Activated B cell treated with CpG ODN at 0.5 μM for 24 hours (primary cell): ENCODE measurements around the gene PLXNA4. TPM values are rescaled to one million over a fixed set of nuclear protein-coding genes. Genes with fewer than 3 reads are reported as not detected.

ENCODE experiments used
- ATAC-seq: fragments of 200-7000 bp; cut with Tn5 transposase; one replicate; pipeline ENCODE4 v1.10.0; 2021; ENCODE audit warnings: low read depth, mild to moderate bottlenecking, moderate library complexity
- CTCF ChIA-PET: fragments of 350-600 bp; sonication (Branson Sonifier 250); formaldehyde crosslinking; loops from one replicate; lab custom pipeline; 2021; ENCODE audit warnings: antibody characterized with exemption; lab: Charles Lee
- POLR2A ChIA-PET: fragments of 350-600 bp; sonication (Branson Sonifier 250); formaldehyde crosslinking; loops from one replicate; lab custom pipeline; 2021; ENCODE audit warnings: antibody characterized with exemption; lab: Charles Lee
- DNase-seq: peaks from one replicate; pipeline ENCODE4 v3.0.0; 2022
- H3K27ac Mint-ChIP-seq: one replicate; pipeline ENCODE4 v1.8.0; 2020; ENCODE audit warnings: mixed read lengths
- H3K27me3 Mint-ChIP-seq: one replicate; pipeline ENCODE4 v1.8.0; 2021; ENCODE audit warnings: mixed read lengths
- H3K36me3 Mint-ChIP-seq: one replicate; pipeline ENCODE4 v1.8.0; 2021; ENCODE audit warnings: low read depth, mixed read lengths
- H3K4me1 Mint-ChIP-seq: one replicate; pipeline ENCODE4 v1.8.0; 2021; ENCODE audit warnings: mixed read lengths
- H3K4me3 Mint-ChIP-seq: one replicate; pipeline ENCODE4 v1.8.0; 2020; ENCODE audit warnings: mild to moderate bottlenecking, mixed read lengths
- H3K9me3 Mint-ChIP-seq: one replicate; pipeline ENCODE4 v1.8.0; 2020; ENCODE audit warnings: mixed read lengths
- CTCF ChIP-seq: fragments of 200-600 bp; IDR thresholded peaks from one replicate; pipeline ENCODE4 v1.8.0; 2022; ENCODE audit warnings: antibody characterized with exemption, mild to moderate bottlenecking
- intact Hi-C: fragments of 100-400 bp; cut with micrococcal nuclease; formaldehyde crosslinking; loops from one replicate; pipeline ENCODE4 v1.15.1; 2024
- total RNA-seq: library from RNA; stranded (reverse); gene quantifications from 2 replicates; pipeline ENCODE4 v1.2.3, GENCODE V29; 2022

The PLXNA4 gene
- total RNA-seq, 1 donor from 2014 or later: not detected

GRCh38 chr7:132577206-132578049 lies 1.2 kb upstream of the PLXNA4 start:
- POLR2A ChIA-PET: no interaction called here
- intact Hi-C loops: no loop called here
- ATAC-seq (no peak), DNase-seq (no peak)
- Mint-ChIP-seq H3K27ac (no peak overlapping the region), H3K36me3 (no peaks in the 10 kb centered on the region), H3K27me3 (peaks cover 75% of the 10 kb centered on the region), H3K4me1 (peaks cover 14% of the 10 kb centered on the region), H3K9me3 (no peaks in the 10 kb centered on the region), H3K4me3 (no peak overlapping the region)
- CTCF ChIA-PET: no interaction called here
- no peak for TF ChIP-seq CTCF

- POLR2A ChIA-PET: no interaction called here
- CTCF ChIA-PET: no interaction called here
- Mint-ChIP-seq H3K4me1 (peaks cover 14% of the 10 kb centered on the region), H3K4me3 (no peak overlapping the region), H3K27ac (no peak overlapping the region), H3K9me3 (no peaks in the 10 kb centered on the region), H3K27me3 (peaks cover 78% of the 10 kb centered on the region), H3K36me3 (no peaks in the 10 kb centered on the region)
- DNase-seq (no peak), ATAC-seq (no peak)
- intact Hi-C loops: no loop called here
- TF ChIP-seq CTCF: no peak
Observed at GRCh38 chr7:132576721-132577085, 433 bp upstream of the PLXNA4 start.

- POLR2A ChIA-PET: no interaction called here
- CTCF ChIA-PET: no interaction called here
- Mint-ChIP-seq H3K4me3 (no peak overlapping the region), H3K4me1 (peaks cover 14% of the 10 kb centered on the region), H3K9me3 (no peaks in the 10 kb centered on the region), H3K36me3 (no peaks in the 10 kb centered on the region), H3K27ac (no peak overlapping the region), H3K27me3 (peaks cover 78% of the 10 kb centered on the region)
- intact Hi-C loops: no loop called here
- DNase-seq: no peak
- no peak for ATAC-seq
- no peak for TF ChIP-seq CTCF
Observed at GRCh38 chr7:132575419-132575981, 770 bp downstream of the PLXNA4 start.

GRCh38 chr7:132574223-132574622 lies 2.0 kb downstream of the PLXNA4 start:
- Mint-ChIP-seq H3K4me3 (no peak overlapping the region), H3K4me1 (peaks cover 14% of the 10 kb centered on the region), H3K36me3 (no peaks in the 10 kb centered on the region), H3K27me3 (peaks cover 72% of the 10 kb centered on the region), H3K9me3 (no peaks in the 10 kb centered on the region), H3K27ac (no peak overlapping the region)
- CTCF ChIA-PET: no interaction called here
- intact Hi-C loops: no loop called here
- POLR2A ChIA-PET: no interaction called here
- no peak for TF ChIP-seq CTCF
- DNase-seq (no peak), ATAC-seq (no peak)

- Mint-ChIP-seq H3K4me1 (peaks cover 14% of the 10 kb centered on the region), H3K4me3 (no peak overlapping the region), H3K9me3 (no peaks in the 10 kb centered on the region), H3K36me3 (no peaks in the 10 kb centered on the region), H3K27me3 (peaks cover 68% of the 10 kb centered on the region), H3K27ac (no peak overlapping the region)
- intact Hi-C loops: no loop called here
- ChIA-PET POLR2A (no interaction called here), CTCF (no interaction called here)
- TF ChIP-seq CTCF: no peak
- no peak for DNase-seq
- no peak for ATAC-seq
Observed at GRCh38 chr7:132573251-132573955, 2.9 kb downstream of the PLXNA4 start.
